H7 (cell line): ENCODE results near the gene SIPA1L2. TPM values are rescaled to one million over a fixed set of nuclear protein-coding genes. Genes with fewer than 3 reads are reported as not detected.

Experiments
- DNase-seq: peaks from one replicate; pipeline ENCODE4 v3.0.0; 2012
- H3K27me3 ChIP-seq: 2 replicates; pipeline ENCODE4 v1.6.0; 2011; ENCODE audit warnings: mild to moderate bottlenecking, low read length; ENCODE audit not compliant: control insufficient read depth, insufficient read depth
- H3K36me3 ChIP-seq: replicated peaks from 2 replicates; pipeline ENCODE4 v1.5.1; 2011; ENCODE audit warnings: low read length; ENCODE audit not compliant: control insufficient read depth, insufficient read depth
- H3K4me3 ChIP-seq: 2 replicates; pipeline ENCODE4 v1.5.1; 2011; ENCODE audit warnings: low read depth, mild to moderate bottlenecking, control low read depth, low read length, moderate library complexity; ENCODE audit not compliant: insufficient read depth
- total RNA-seq: library from RNA; depleted of rRNA; stranded (reverse); fragments of >200 nt; shearing (Covaris generic); gene quantifications from 2 replicates; pipeline ENCODE4 v1.2.3, GENCODE V29; 2014; rRNA removed

SIPA1L2 gene, protein sequence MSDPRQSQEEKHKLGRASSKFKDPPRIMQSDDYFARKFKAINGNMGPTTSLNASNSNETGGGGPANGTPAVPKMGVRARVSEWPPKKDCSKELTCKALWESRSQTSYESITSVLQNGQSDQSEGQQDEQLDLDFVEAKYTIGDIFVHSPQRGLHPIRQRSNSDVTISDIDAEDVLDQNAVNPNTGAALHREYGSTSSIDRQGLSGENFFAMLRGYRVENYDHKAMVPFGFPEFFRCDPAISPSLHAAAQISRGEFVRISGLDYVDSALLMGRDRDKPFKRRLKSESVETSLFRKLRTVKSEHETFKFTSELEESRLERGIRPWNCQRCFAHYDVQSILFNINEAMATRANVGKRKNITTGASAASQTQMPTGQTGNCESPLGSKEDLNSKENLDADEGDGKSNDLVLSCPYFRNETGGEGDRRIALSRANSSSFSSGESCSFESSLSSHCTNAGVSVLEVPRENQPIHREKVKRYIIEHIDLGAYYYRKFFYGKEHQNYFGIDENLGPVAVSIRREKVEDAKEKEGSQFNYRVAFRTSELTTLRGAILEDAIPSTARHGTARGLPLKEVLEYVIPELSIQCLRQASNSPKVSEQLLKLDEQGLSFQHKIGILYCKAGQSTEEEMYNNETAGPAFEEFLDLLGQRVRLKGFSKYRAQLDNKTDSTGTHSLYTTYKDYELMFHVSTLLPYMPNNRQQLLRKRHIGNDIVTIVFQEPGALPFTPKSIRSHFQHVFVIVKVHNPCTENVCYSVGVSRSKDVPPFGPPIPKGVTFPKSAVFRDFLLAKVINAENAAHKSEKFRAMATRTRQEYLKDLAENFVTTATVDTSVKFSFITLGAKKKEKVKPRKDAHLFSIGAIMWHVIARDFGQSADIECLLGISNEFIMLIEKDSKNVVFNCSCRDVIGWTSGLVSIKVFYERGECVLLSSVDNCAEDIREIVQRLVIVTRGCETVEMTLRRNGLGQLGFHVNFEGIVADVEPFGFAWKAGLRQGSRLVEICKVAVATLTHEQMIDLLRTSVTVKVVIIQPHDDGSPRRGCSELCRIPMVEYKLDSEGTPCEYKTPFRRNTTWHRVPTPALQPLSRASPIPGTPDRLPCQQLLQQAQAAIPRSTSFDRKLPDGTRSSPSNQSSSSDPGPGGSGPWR (N-terminal part only)
- 43.4 and 45.6 TPM in 2 replicates for total RNA-seq

DNA sequence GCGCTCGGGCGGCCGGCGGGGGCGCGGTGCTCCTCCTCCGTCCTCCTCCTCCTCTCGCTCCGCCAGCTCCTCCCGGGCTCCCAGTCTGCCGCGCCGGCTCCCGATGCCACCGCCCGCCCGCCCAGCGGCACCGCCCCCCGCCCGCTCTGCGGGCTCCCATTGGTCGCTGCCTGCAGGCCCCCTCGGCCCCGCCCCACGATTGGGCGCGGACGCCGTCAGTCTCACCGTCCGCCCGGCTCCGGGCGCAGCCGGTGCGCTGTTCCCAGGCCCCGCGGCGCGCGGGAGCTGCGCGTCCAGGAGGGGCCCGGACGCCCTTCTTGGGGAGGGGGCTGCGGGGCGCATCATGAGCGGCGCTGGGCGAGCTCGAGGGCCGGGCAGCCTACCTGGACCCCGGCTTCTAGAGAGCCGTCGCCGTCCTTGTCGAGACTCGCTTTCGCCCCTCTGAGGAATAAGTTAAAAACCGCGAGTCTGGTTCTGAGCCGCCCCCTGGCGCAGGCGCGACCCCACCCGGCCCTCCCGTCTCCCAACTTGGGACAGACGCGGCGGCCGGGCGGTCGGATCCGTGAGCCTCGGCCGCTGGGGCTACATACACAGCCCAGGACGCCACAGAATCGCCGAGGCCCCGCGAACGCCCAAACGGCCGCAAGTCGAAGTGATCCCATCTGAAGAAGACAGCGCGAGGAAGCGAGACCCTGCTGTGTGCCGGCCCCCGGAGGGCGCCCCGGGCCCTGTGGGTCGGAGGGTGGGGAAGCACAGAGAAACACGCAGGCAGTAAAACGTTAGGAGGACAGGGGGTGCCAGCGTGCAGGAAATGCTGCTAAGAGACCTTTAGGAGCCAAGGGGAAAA lies at the start of gene SIPA1L2:
Gene SIPA1L2 (minus strand): TSS at position 87 of the 847 bp plus-strand sequence. CDS start 114,794 bp downstream, outside the sequence.
- Histone ChIP-seq H3K4me3 (peak within 1 kb of the TSS; percentile 76), H3K27me3 (peaks cover 14% of the 10 kb centered on the region), H3K36me3 (no peaks in the 10 kb centered on the region)
- DNase-seq = peak; percentile 100

DNA sequence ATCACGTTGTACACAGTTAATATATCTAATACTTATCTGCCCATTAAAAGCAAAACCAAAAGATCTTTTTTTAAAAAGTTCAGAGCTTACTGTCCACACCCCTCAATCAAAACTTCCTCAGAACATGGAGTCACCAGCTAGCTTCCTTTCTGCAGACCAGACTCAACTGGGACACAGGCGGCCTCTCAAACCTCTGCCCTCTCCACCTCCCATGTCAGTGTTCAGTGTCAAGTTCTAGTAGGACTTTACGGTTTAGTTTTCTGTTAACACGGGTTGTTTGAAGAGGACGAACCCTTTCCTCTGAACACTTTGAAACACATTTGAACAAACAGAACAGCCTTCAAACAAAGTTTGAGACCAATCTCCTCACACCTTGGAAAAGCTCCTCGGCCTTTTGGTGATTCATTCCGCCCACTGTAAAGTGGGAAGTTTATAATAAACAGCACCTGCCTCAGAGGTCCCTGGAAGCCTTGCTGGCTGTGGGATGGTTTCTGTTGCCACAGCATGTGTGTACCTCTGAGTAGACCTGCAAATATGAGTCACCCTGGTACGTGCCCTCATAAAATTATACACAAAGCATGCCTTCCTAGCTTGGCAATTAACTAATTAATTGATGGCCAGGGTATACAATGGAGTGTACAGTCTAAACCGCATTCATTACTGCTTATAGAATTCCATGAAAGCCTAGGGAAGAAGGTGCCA lies 48.4 kb upstream of the SIPA1L2 start:
- H3K4me3 ChIP-seq = no peak overlapping the region
- H3K27me3 ChIP-seq = no peaks in the 10 kb centered on the region; the same call in 1 of the 2 replicates
- no peak for DNase-seq

DNA sequence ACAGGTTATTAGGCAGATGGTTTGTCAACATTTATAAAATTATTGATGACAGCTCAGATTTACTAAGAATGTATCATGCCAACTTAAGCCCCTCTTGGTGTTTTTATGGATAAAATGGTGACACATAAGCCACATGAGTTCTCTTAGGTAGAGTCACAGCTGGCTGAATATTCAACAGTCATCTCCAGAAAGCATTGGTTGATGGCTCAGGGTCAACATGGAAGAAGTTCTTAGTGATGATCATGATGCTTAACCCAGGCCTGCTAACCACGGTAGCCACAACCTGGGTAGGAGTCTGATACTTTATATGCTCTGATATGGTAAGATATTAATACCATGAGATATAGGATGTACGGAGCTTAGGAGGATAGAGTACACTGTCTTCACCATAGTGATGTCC lies 46.4 kb upstream of the SIPA1L2 start:
- Histone ChIP-seq H3K36me3 (no peaks in the 10 kb centered on the region), H3K27me3 (no peaks in the 10 kb centered on the region; the same call in 1 of the 2 replicates), H3K4me3 (no peak overlapping the region)
- no peak for DNase-seq

More for the DNA sequence above, 48.4 kb upstream of the SIPA1L2 start:
- no peaks in the 10 kb centered on the region for H3K36me3 ChIP-seq

DNA sequence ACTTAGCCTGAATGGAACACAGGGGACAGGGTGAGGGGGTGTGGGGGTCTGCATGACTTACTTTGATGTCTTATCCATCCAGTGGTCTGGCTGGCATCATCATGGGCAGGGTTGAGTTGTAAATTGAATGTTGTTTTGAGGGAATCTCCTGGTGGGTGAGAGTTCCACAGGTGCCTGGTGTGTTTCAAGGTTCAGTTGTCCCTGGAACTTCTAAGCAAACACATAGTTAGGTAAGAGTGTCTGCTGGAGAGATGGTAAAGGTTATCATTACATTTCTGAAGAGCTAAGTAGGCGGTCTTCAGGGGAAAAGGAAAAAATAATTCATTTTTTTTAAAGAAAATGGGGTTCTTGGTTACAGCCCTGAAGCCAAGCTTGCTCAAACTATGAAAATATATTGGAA lies 46.0 kb upstream of the SIPA1L2 start:
- DNase-seq = no peak
- Histone ChIP-seq H3K27me3 (no peaks in the 10 kb centered on the region; the same call in 1 of the 2 replicates), H3K4me3 (no peak overlapping the region), H3K36me3 (no peaks in the 10 kb centered on the region)

DNA sequence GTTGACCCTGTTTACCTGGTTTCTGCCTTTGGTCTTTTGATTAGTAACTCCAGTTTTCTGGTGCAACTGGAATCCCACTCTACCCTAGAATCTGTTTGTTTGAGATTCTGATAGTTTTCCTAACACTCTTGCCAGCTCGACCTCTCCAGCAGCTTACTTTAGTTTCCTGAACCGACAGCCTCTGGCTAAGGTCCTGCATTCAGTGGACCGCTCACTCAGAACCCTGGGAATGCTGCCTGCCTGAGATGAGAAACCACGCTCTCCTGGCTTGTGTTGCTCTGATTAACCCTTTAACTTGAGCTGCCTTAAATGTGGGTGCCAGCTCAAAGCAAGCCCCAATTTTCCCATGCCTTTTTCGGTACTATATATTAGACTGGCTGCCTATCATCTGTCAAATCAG lies 45.3 kb upstream of the SIPA1L2 start:
- no peak for DNase-seq
- H3K4me3 ChIP-seq = no peak overlapping the region
- no peaks in the 10 kb centered on the region for H3K36me3 ChIP-seq
- H3K27me3 ChIP-seq = no peaks in the 10 kb centered on the region; the same call in 1 of the 2 replicates

DNA sequence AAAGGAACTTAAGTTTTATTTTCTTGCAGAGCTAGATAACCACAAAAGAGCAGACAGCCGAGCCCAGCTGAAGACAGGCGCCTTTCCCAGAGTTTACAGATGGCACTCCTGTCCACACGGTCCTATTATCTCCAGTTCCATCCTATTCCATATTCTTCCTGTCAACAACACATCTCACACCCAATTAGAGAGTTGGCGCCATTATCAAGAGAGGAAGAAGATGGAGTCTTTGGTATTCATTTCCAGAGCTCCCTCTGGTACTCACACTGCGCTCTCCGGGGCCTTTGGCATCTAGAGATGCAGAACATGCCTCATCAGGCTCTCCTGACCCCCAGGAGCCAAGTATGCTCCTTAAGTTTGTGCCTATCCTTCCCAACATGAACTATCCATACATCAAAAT lies 43.3 kb upstream of the SIPA1L2 start:
- Histone ChIP-seq H3K27me3 (no peaks in the 10 kb centered on the region; the same call in 1 of the 2 replicates), H3K4me3 (no peak overlapping the region), H3K36me3 (no peaks in the 10 kb centered on the region)
- DNase-seq = no peak

DNA sequence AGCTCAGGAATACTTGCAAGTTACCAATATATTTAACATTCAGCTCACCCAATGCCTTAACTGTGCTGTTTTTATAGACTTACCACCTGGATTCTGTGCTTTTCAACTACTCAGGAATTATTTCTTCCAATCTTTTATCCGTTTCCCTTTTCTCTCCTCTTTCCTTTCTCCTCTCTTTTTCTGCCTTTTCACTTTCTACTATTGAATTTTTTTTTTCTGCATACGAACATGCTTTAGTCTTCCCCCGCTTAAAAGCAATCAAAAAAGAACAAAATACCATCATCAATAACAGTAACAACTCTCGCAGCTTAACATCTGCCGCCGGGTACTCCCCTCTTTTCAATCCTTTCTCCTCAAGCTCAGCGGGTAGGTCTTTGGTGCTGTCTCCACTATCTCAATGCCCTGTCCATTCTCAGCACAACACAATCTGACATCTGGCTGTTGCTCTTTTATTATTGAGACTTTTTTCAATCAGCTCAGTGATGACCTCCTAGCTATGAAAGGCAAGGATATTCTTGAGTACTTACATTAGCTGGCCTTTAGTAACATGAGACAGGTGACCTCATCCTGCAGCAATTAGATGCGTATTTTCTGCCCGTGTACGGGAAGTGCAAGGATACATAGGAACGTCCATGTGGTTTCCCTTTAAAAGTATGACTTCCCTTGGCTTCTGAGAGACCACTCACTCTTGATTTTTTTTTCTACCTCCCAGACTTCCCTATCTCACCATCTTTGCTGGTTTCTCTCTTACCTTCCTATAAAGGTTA lies 40.2 kb upstream of the SIPA1L2 start:
- H3K36me3 ChIP-seq = no peaks in the 10 kb centered on the region
- no peak overlapping the region for H3K4me3 ChIP-seq
- DNase-seq = no peak
- no peaks in the 10 kb centered on the region; the same call in 1 of the 2 replicates for H3K27me3 ChIP-seq

DNA sequence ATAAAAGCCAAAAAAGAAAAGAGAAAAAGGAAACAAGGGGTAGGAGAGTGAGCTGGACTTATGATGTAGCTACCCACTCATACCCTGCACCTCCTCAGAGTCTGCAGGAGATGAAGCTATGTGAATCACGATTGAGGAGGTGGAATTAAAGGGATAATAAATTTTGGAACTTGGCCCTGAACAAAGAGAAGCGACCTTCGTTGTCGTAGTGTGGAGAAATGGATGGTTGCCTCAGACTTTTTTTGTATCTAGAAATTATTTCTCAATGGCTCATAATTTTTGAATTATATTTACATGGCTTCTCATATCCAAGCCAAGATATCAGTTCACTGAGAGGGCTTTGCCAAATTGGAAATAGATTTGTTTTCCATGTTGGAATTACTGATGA lies 37.8 kb upstream of the SIPA1L2 start:
- Histone ChIP-seq H3K4me3 (no peak overlapping the region), H3K36me3 (no peaks in the 10 kb centered on the region), H3K27me3 (no peaks in the 10 kb centered on the region)
- DNase-seq = no peak

DNA sequence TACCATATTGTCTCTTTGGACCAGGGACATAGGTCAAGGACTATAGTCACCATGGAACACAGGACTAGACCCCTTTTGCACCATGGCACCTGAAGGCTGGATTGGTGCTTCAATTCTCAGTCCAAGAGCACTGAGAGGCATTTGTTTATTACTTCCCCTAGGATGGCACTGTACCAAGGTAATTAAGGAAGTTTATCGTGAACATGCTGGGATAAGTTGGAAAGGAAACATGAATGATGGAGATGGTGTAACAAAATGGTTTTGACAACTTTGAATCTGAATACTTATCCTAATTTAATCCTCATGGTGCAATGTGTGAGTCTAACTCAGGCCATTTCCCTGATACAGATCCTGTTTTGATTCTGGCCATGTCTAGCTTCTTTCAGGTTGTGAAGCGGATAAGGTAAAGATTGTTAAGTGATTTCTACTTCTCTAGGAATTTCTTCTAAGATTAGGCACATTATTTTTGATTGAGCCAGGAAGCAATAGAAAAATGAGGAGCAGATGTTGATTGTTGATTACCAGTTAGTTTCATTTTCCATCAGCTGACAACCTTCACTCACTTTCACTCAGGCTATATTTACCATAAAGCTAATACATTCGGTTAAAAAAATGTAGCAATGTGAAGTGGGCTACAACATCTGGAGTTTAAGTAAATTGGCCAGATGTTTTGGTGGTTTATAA lies 37.3 kb upstream of the SIPA1L2 start:
- H3K4me3 ChIP-seq = no peak overlapping the region
- no peaks in the 10 kb centered on the region for H3K36me3 ChIP-seq
- no peak for DNase-seq
- no peaks in the 10 kb centered on the region for H3K27me3 ChIP-seq

DNA sequence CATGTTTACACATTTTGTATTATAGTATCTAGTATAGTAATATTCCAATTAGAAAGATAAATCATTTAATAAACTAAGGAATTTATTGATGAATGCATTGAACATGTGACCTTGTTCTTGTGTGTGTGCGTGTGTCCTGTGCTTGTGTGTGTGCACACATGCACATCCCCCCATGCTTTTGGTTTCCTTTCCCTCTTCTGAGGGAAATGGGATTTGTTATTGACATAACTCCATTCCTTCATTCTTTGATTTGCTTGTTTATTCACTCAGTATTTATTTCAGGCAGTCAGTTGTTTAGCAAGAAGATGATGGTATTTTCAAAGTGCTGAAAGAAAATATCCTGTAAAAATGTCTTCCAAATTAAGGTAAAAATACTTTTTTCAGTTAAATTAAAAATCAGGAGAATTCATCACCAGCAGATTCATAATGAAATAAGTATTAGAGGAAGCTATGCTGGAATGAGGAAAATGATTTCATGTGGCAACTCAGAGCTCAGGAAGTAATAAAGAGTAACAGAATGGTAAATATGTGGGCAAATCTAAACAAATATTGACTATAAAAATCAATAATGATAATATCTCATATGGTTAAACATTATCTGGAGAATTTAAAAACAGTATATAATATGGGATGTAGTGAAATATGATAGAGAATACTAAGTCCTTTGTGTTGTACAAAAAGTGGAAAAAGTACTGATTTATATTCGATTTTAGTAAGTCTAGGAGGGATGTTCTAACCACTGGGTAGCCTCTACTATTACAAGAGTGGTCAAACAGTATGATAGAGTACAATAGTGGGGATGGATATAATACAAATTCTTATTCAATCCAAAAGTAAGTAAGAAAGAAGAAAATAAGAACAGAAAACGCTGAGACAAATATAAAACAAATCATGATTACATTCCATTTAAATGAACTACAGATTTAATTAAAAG lies 35.2 kb upstream of the SIPA1L2 start:
- no peaks in the 10 kb centered on the region for H3K36me3 ChIP-seq
- DNase-seq = no peak

DNA sequence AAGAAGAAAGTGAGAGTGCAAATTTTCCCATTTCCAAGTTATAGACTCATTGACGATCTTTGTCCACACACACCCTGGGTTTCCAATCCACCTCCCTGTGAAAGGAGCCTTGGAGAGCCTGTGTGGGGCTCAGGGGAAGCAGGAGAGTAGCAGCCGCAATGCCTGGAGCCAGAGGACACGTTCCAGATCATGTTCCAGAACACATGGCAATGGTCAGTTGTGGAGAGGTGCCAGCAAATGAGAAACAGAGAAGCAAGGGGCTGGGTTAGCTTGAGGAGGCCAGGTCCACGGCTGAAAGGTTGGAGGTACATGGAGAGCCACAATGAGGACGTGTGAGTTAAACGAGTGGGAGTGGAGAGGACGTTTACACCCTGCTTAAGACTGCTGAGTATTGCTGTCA lies 33.0 kb upstream of the SIPA1L2 start:
- Histone ChIP-seq H3K4me3 (no peak overlapping the region), H3K36me3 (no peaks in the 10 kb centered on the region), H3K27me3 (no peaks in the 10 kb centered on the region)
- no peak for DNase-seq

More for the DNA sequence above, 35.2 kb upstream of the SIPA1L2 start:
- H3K4me3 ChIP-seq = no peak overlapping the region
- H3K27me3 ChIP-seq = no peaks in the 10 kb centered on the region
